NCI-H2081 (cell line): ENCODE results near the gene MRPS34.
A peak's percentile ranks its signal among the peaks of the same experiment; 100 is the strongest.

Experiments used
- DNase-seq, 2 experiments: peaks; one replicate each; lab custom pipeline; 2025; lab: John Stamatoyannopoulos, UW

MRPS34 gene

GRCh38 chr16:1794221-1794871 lies 21.4 kb upstream of the MRPS34 start:
- DNase-seq, result no peak

- no peak for DNase-seq
These were observed 20.8 kb upstream of the MRPS34 start, which contains the start of gene IGFALS for GRCh38 chr16:1793578-1794220. IGFALS (minus strand) TSS chr16:1793705; CDS start chr16:1793652, 53 bp downstream.

GRCh38 chr16:1792836-1793577 lies 20.1 kb upstream of the MRPS34 start:
- no peak for DNase-seq

DNA sequence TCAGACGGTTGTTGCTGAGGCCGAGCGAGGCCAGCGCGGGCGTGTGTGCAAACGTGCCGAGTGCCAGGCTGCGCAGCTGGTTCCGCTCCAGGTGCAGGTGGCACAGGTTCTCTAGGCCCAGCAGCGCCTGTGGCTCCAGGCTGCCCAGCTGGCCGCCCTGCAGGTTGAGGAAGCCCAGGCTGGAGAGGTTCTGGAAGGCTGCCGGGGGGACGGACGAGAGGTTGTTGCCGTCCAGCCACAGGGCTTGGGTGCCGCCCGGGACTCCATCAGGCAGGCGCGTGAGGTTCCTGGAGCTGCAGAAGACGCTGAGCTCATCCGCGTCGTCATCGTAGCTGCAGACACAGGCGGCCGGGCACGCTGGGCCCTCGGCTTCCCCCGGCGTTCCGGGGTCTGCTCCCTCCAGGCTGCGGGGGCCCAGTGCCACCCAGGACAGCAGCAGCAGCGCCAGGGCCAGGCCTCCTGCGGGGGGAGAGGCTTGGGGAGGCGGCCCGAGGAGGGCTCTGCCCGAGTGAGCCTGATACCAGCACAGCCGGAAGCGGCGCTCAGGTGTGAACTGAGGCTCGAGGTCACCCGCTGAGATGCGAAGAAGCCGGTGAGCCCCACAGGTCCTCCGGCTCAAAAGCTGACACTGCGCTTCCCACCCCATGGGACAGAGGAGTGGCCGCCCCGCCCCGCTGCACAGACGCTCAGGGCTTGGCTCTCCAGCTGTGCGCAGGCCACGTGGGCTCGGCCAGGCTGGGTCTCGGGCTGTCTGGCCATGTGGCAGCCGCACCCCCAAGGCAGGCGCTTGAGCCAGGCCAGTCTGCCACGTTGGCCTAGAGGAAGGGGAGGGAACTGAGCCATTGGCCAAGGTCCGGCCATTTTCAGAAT lies 19.2 kb upstream of the MRPS34 start:
- no peak for DNase-seq

DNA sequence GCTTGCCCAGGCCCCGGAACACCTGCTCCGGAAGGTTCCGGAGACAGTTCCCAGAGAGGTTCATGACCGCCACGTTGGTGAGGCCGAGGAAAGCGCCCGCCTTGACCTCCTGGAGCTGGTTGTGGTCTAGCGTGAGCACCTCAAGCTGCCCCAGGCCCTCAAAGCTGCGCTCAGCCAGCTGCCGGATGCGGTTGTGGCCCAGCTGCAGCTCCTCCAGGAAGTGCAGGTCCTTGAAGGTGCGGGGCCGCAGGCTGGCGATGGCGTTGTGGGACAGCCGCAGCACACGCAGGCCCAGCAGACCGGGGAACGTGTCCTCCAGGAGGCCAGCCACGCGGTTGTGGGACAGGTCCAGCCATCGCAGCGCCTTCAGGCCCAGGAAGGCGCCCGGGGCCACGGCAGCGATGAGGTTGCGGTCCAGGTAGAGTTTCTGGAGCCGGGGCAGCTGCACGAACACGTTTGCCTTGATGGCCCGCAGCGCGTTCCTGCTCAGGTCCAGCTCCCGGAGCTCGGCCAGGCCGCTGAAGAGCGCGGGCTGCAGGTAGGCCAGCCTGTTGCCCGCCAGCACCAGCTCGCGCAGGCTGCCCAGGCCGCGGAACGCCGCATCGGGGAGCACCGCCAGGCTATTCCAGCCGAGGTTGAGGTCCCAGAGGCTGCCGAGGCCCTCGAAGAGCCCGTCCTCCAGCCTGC lies 18.5 kb upstream of the MRPS34 start:
- no peak for DNase-seq

DNA sequence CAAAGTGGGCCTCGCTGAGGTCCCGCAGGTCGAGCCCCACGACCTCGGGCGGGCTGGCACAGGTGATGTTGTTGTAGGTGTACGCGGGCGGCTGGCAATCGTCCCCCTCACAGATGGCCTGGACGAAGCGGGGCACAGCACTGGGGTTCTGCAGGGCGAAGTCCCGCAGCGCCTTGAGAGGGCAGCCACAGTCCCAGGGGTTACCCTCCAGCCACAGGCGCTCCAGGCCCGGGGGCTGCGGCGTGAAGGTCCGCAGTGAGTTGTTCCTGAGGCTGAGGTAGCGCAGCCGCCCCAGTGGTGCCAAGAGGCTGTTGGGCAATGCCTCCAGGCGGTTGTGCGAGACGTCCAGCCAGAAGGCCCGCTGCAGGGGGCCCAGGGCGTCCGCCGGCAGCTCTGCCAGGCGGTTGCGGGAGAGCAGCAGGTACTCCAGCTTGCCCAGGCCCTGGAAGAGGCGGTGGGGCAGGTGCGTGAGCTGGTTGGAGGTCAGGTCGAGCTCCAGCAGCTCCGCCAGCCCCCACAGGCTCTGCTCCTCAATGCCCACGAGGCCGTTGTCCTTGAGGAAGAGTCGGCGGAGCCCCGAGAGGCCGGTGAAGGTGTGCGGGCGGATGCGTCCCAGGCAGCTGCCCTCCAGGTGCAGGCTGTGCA lies 17.8 kb upstream of the MRPS34 start:
- DNase-seq, result no peak

DNA sequence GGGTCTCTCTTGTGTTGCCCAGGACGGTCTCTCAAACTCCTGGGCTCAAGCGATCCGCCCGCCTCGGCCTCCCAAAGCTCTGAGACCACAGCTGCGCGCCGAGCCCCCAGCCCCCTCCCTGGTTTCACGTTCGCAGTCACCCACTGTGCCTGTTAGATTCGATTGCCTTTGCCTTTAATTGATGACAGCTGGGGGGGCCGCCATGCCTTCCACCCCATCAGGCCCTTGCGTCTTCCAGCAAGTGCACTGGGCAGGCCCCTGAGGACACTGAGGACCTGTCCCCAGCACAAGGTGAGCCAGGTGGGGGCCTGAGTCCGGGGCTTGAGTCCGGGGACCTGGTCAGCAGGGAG lies 17.3 kb upstream of the MRPS34 start:
- DNase-seq, result no peak

DNA sequence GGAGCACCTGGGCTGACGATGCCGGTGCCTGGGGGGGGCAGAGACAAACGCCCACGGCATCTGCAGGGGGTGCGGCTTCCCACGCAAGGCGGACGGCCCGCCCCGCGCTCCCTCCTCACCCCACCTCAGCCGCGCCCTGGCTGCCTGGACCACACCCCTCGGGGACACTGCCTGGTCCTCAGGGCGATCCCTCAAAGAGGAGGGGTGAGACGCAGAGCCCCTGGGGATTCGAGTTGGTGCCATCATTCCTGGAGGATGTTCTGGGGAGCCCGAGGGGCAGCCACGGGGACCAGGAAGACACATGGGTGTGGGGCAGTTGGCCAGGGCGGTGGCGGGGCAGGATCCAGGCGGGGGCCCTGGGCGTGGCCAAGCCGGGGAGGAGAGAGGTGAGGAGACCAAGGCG lies 16.7 kb upstream of the MRPS34 start:
- DNase-seq, result no peak

DNA sequence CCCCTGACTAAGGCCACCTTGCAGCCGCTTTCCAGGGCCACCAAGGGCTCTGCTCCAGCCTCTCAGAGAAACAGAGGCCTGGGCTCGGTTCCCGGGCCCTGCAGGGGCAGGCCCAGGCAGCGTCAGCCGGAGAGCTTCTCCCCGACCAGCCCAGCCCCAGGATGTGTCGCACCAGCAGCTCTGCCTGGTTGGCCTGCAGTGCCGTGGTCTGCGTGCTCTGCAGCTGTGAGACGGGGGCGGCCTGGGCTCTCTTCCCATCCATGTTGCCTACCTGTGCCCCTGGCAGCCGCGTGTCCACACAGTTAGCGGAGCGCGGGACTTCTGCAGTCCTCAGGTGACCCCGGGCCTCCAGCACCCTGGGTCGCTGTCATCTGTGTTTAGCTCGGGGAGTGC lies 15.8 kb upstream of the MRPS34 start:
- no peak for DNase-seq

- DNase-seq, result no peak
These were observed 15.3 kb upstream of the MRPS34 start for GRCh38 chr16:1788095-1788707.

GRCh38 chr16:1787322-1788094 lies 14.6 kb upstream of the MRPS34 start:
- no peak for DNase-seq

- no peak for DNase-seq
These were observed 14.1 kb upstream of the MRPS34 start for GRCh38 chr16:1787056-1787321.

DNA sequence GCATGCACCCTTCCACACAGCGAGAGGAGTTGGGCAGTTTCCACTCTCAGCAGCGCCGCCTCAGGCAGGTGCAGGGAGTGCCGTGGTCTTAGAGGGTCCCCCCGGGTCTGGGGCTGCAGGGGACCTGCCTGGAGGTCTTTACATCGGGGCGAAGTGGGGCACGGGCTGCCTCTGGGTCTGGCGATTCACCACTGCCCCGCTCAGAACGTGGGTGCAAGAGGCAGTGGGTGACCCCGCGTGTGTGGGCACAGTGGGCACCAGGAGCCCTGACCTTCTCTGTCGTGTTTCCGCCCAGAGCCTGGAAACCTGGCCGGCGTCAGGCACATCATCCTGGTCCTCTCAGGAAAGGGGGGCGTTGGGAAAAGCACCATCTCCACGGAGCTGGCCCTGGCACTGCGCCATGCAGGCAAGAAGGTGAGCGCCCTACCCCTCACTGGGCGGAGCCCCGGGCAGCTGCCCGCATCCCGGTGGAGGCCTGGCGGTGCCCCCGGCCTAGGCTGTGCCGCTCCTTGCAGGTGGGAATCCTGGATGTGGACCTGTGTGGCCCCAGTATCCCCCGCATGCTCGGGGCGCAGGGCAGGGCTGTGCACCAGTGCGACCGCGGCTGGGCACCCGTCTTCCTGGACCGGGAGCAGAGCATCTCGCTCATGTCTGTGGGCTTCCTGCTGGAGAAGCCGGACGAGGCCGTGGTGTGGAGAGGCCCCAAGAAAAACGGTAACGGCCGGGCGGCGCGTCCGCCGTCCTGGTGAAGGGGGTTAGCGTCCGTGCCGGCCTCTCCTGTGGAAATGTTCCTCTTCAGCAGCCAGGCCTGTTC lies 13.5 kb upstream of the MRPS34 start:
- no peak for DNase-seq

DNA sequence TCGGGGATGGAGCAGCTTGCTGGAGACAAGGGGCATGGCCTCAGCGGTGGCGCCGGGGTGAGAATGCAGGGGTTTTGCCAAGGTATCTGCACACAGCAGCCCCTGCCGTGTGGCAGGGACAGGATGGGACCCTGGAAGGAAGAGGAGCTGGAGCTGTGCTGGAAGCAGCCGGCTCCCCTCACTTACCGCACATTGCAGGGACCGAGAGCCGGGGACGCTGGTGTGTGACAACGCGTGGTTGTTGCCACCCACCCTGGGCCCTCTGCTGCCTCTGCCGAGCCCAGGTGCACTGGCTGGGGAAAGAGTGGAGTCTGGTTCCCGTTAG lies 12.9 kb upstream of the MRPS34 start:
- no peak for DNase-seq

DNA sequence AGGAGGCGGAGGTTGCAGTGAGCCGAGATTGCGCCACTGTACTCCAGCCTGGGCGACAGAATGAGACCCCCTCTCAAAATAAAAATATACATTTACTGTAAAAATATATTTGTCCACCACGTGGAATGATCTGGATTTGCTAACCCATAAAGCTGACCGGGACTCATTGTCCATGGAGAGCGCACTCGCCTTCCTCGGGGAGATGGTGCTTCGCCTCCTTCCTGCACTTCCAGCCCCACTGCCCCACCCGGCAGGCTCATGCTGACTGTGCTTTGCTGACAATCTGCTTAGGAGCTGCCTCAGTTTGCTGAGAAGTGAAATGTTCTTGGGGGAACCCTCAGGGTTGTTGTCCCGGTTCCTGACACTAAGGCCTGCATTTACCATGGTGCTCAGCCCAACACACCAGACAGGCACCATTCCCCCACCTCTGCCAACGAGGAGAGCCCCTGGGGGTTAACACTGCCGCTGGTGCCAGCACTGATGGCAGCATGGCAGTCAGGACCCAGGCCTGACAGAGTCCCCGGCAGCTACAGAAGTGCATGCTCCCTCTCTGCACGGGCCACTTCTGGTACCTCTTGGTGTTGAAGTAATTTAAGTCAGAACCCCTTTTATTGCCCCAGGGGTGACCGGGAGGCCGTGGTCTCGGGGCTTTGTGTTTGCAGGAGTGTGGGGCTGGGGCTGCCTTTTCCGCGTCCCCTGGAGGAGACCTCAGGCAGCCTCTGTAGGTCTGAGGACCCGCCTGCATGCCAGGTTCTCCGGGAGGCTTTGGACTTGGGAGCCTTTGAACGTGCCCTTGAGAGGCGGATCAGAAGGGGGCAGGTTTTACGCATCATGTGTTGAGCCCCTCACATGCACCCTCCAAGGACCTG lies 12.3 kb upstream of the MRPS34 start:
- DNase-seq, result no peak

GRCh38 chr16:1782408-1783264 lies 9.7 kb upstream of the MRPS34 start, which contains the start of the genes NUBP2 and SPSB3:
NUBP2 (plus strand) TSS chr16:1782960; CDS start chr16:1783021, 61 bp downstream.
SPSB3 (minus strand) TSS chr16:1782571; CDS start chr16:1781483, 1,088 bp downstream.
- peak; percentile 100 for DNase-seq

GRCh38 chr16:1781758-1782407 lies 8.9 kb upstream of the MRPS34 start:
- DNase-seq, result no peak
